ENCODE results near the gene CPZ. TPM values are rescaled to one million over a fixed set of nuclear protein-coding genes. Genes with fewer than 3 reads are reported as not detected.

Gene CPZ
- total RNA-seq, 1 experiment from 2014 or later = 37.3 TPM

- H3K27ac Mint-ChIP-seq = peak overlapping the region; percentile 20 to 88 (median 21); a peak in 4 of 7 replicates
- no peak overlapping the region for H2AK5ac ChIP-seq (ENCODE audit: insufficient read length, low read length)
Observed at GRCh38 chr4:8547108-8547911, 45.3 kb upstream of the CPZ start.

More at GRCh38 chr4:8547108-8547911, 45.3 kb upstream of the CPZ start:
- H4K20me1 ChIP-seq (ENCODE audit: control insufficient read depth, insufficient read depth, insufficient read length) = peaks cover 2% of the 10 kb centered on the region
- no peak overlapping the region for H2BK15ac ChIP-seq (ENCODE audit: low read depth, low read length)
- H4K8ac ChIP-seq (replicated peaks; ENCODE audit: insufficient read length, low read depth, low read length) = no peak overlapping the region
- no peak overlapping the region for H2BK5ac ChIP-seq (ENCODE audit: insufficient read length, low read length)
- no peak overlapping the region for H3K18ac ChIP-seq (ENCODE audit: insufficient read length, low read depth, low read length)
- H3K9me3 ChIP-seq (ENCODE audit: control insufficient read depth, low read depth, low read length) = no peaks in the 10 kb centered on the region
- no peaks in the 10 kb centered on the region for H3K79me1 ChIP-seq (ENCODE audit: insufficient read depth, low read depth, low read length, poor library complexity, severe bottlenecking)
- H3K4me3 Mint-ChIP-seq = no peak overlapping the region
- no peak overlapping the region for H2BK12ac ChIP-seq (ENCODE audit: insufficient read length, low read depth, low read length)
- no peak overlapping the region for H3K4me2 ChIP-seq (ENCODE audit: insufficient read depth, insufficient read length, low read length)
- no peaks in the 10 kb centered on the region for H3K4me1 ChIP-seq (ENCODE audit: insufficient read depth, low read length)
- H3K56ac ChIP-seq (ENCODE audit: insufficient read length, low read depth, low read length) = no peak overlapping the region
- no peaks in the 10 kb centered on the region for H3K27me3 ChIP-seq (ENCODE audit: insufficient read depth, low read length)
- peak; percentile 86 for TF ChIP-seq CTCF (conservative IDR thresholded peaks at IDR 0.05)
- no peaks in the 10 kb centered on the region for H3K36me3 Mint-ChIP-seq (ENCODE audit: insufficient read depth in 1 of 3, low read depth in 3 of 3)
- H2BK120ac ChIP-seq (ENCODE audit: low read depth, low read length, poor library complexity, severe bottlenecking) = no peak overlapping the region
- no peak overlapping the region for H4K5ac ChIP-seq (ENCODE audit: insufficient read length, low read depth, low read length)
- peak; percentile 75 for DNase-seq
- H3K4ac ChIP-seq (ENCODE audit: low read depth, low read length) = no peak overlapping the region
- no peak overlapping the region for H3K14ac ChIP-seq (ENCODE audit: insufficient read depth, low read length)
- no peak overlapping the region for H3K9ac ChIP-seq (ENCODE audit: extremely low read depth, insufficient read length, low read length)
- peaks cover 18 to 28% of the 10 kb centered on the region in 2 experiments for H3K4me1 Mint-ChIP-seq
- H3K79me2 ChIP-seq (ENCODE audit: insufficient read depth, low read length) = no peaks in the 10 kb centered on the region
- H3K23ac ChIP-seq (ENCODE audit: insufficient read length, low read depth, low read length) = no peak overlapping the region
- no peak overlapping the region for H3K27ac ChIP-seq (ENCODE audit: insufficient read length, low read depth, low read length)
- no peaks in the 10 kb centered on the region; a peak in 1 of 5 replicates for H3K9me3 Mint-ChIP-seq
- H3K27me3 Mint-ChIP-seq (ENCODE audit: low read depth) = peaks cover 4% of the 10 kb centered on the region
- no peak overlapping the region for H2AFZ ChIP-seq (ENCODE audit: low read length)
- WGBS (ENCODE audit: extremely low coverage, insufficient read length, low lambda C conversion rate) = no CpG with 5 or more reads among the region's 16 CpGs
- no peak overlapping the region for H2BK20ac ChIP-seq (ENCODE audit: low read depth, low read length, poor library complexity, severe bottlenecking)
- peaks cover 2% of the 10 kb centered on the region for H3K23me2 ChIP-seq (ENCODE audit: insufficient read length, low read depth, low read length, poor library complexity, severe bottlenecking)
- no peak overlapping the region for H3T11ph ChIP-seq (ENCODE audit: low read length)
- H4K91ac ChIP-seq (ENCODE audit: insufficient read length, low read depth, low read length) = no peak overlapping the region
